IMR-90 (cell line): Measurements from ENCODE around the gene NME7.

Experiments used
- POLR2A ChIP-seq: IDR thresholded peaks from 2 replicates; pipeline ENCODE4 v1.6.1; 2012; ENCODE audit warnings: mild to moderate bottlenecking, low read depth, low read length
- TF ChIP-seq, protein P1 (sequence below): conservative IDR thresholded peaks from 2 replicates; pipeline ENCODE4 v1.5.1; 2012; ENCODE audit warnings: mild to moderate bottlenecking, low read depth, low read length, improper control_type of control experiment

DNA sequence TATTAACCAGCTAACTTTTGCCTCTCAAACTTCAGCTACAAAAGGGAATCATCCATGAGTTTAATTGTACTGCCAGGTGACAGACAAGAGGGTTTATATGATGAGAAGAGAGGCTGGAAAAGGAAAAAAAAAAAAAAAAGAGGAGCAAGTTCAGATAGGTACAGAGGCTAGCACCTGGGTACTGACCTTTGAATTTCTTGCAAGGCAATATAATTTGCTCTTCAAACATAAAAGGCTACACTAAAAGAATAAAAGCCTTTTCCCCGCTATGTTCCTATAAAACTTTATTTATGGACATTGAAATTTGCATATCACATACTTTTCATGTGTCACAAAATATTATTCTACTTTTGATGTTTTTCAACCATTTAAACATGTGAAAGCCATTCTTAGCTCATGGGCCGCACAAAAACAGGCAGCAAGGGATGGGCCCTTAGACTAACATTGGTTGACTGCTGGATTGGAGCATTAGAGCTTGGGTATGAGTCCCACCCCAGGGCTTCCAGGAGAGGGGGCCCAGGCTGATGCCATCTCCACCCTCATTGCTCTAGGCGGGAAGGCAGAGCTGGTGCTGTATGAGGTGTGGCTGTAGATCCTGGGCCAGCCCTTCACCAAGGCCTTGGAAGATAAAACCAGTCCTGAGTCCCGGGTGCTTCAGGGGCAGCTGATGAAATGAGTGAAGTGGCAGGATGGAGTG lies 216.8 kb downstream of the NME7 start:
- TF ChIP-seq, protein P1, sequence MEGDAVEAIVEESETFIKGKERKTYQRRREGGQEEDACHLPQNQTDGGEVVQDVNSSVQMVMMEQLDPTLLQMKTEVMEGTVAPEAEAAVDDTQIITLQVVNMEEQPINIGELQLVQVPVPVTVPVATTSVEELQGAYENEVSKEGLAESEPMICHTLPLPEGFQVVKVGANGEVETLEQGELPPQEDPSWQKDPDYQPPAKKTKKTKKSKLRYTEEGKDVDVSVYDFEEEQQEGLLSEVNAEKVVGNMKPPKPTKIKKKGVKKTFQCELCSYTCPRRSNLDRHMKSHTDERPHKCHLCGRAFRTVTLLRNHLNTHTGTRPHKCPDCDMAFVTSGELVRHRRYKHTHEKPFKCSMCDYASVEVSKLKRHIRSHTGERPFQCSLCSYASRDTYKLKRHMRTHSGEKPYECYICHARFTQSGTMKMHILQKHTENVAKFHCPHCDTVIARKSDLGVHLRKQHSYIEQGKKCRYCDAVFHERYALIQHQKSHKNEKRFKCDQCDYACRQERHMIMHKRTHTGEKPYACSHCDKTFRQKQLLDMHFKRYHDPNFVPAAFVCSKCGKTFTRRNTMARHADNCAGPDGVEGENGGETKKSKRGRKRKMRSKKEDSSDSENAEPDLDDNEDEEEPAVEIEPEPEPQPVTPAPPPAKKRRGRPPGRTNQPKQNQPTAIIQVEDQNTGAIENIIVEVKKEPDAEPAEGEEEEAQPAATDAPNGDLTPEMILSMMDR: no peak
- TF ChIP-seq POLR2A: no peak
